B cell (primary cell): ENCODE results near the gene IGLL5. TPM values are rescaled to one million over a fixed set of nuclear protein-coding genes. Genes with fewer than 3 reads are reported as not detected.

Experiments used
- ATAC-seq: fragments of 200-7000 bp; cut with Tn5 transposase; one replicate; pipeline ENCODE4 v1.10.0; 2021; ENCODE audit warnings: low read depth, mild to moderate bottlenecking, moderate number of reproducible peaks, moderate library complexity
- CTCF ChIA-PET: fragments of 350-600 bp; sonication (Branson Sonifier 250); formaldehyde crosslinking; loops from one replicate; lab custom pipeline; 2021; ENCODE audit warnings: antibody characterized with exemption, inconsistent platforms; lab: Charles Lee
- POLR2A ChIA-PET: fragments of 350-600 bp; sonication (Branson Sonifier 250); formaldehyde crosslinking; loops from one replicate; lab custom pipeline; 2021; ENCODE audit warnings: antibody characterized with exemption; lab: Charles Lee
- DNase-seq: peaks from one replicate; pipeline ENCODE4 v3.0.0; 2013
- H2AFZ ChIP-seq: 2 replicates; pipeline ENCODE4 v1.6.1; 2012; ENCODE audit warnings: mild to moderate bottlenecking, low read depth, low read length; ENCODE audit not compliant: insufficient read depth, poor library complexity, severe bottlenecking
- H3K27ac ChIP-seq, 2 donors: 1 replicate in 1 of 2; 2 replicates in 1 of 2; pipeline ENCODE4 v1.5.1; 2012 to 2013; ENCODE audit warnings: low read length in 2 of 2, mild to moderate bottlenecking in 2 of 2, moderate library complexity in 1 of 2
- H3K27me3 ChIP-seq, 4 experiments: fragments of 200-600 bp in 1 of 4; sonication (generic) in 1 of 4; replicated peaks in 1 of 4; 1 replicate in 2 of 4; 2 replicates in 2 of 4; pipeline versions ENCODE4 v1.6.1 to v1.7.0; 2013 to 2016; ENCODE audit warnings: low read length in 3 of 4, mild to moderate bottlenecking in 2 of 4, mixed read lengths in 1 of 4, moderate library complexity in 1 of 4; ENCODE audit not compliant: insufficient read depth in 4 of 4, control insufficient read depth in 3 of 4; ENCODE audit errors: control extremely low read depth in 1 of 4
- H3K36me3 ChIP-seq, 2 experiments: replicated peaks in 1 of 2; 1 replicate in 1 of 2; 2 replicates in 1 of 2; pipeline versions ENCODE4 v1.6.1 to v1.7.1; 2013; ENCODE audit warnings: low read length in 1 of 2; ENCODE audit not compliant: insufficient read depth in 2 of 2, control insufficient read depth in 1 of 2; ENCODE audit errors: control extremely low read depth in 1 of 2, extremely low read depth in 1 of 2
- H3K4me1 ChIP-seq, 2 donors: fragments of 200-600 bp in 1 of 2; sonication (generic) in 1 of 2; 1 replicate in 1 of 2; 2 replicates in 1 of 2; pipeline versions ENCODE4 v1.5.1 to v1.6.1; 2013 to 2017; ENCODE audit warnings: low read length in 2 of 2; ENCODE audit not compliant: control insufficient read depth in 2 of 2, insufficient read depth in 2 of 2
- H3K4me2 ChIP-seq: replicated peaks from 2 replicates; pipeline ENCODE3; 2012; ENCODE audit warnings: mild to moderate bottlenecking, low read depth, low read length; ENCODE audit not compliant: poor library complexity, severe bottlenecking
- H3K4me3 ChIP-seq, 5 experiments: fragments of 200-600 bp in 1 of 5; sonication (generic) in 1 of 5; 1 replicate in 3 of 5; 2 replicates in 2 of 5; pipeline versions ENCODE4 v1.5.1 to v1.7.0; 2011 to 2016; ENCODE audit warnings: low read length in 4 of 5, mild to moderate bottlenecking in 4 of 5, low read depth in 2 of 5, control low read depth in 1 of 5, moderate library complexity in 1 of 5; ENCODE audit not compliant: insufficient read depth in 1 of 5; ENCODE audit errors: control extremely low read depth in 1 of 5, extremely low read depth in 1 of 5
- H3K79me2 ChIP-seq: fragments of 200-600 bp; sonication (generic); one replicate; pipeline ENCODE4 v1.6.0; 2016; ENCODE audit warnings: low read length; ENCODE audit not compliant: control insufficient read depth, insufficient read depth
- H3K9ac ChIP-seq: fragments of 200-600 bp; sonication (generic); 2 replicates; pipeline ENCODE4 v1.6.1; 2017; ENCODE audit warnings: mild to moderate bottlenecking, low read length, moderate library complexity
- H3K9me3 ChIP-seq, 3 donors: one replicate each; pipeline versions ENCODE4 v1.6.1 to v1.7.1; 2013; ENCODE audit warnings: low read length in 2 of 3; ENCODE audit not compliant: control insufficient read depth in 2 of 3, insufficient read depth in 1 of 3; ENCODE audit errors: control extremely low read depth in 1 of 3
- H4K20me1 ChIP-seq: 2 replicates; pipeline ENCODE4 v1.6.0; 2012; ENCODE audit warnings: mild to moderate bottlenecking, low read length; ENCODE audit not compliant: insufficient read depth, control insufficient read depth, poor library complexity, severe bottlenecking
- H3K27ac Mint-ChIP-seq: one replicate; pipeline ENCODE4 v1.8.0; 2021; ENCODE audit warnings: mixed read lengths
- H3K27me3 Mint-ChIP-seq: one replicate; pipeline ENCODE4 v1.8.0; 2021; ENCODE audit warnings: mixed read lengths
- H3K4me1 Mint-ChIP-seq: one replicate; pipeline ENCODE4 v1.8.0; 2021; ENCODE audit warnings: mixed read lengths
- H3K4me3 Mint-ChIP-seq: one replicate; pipeline ENCODE4 v1.8.0; 2021; ENCODE audit warnings: mixed read lengths
- H3K9me3 Mint-ChIP-seq: one replicate; pipeline ENCODE4 v1.8.0; 2022; ENCODE audit warnings: mixed read lengths; ENCODE audit not compliant: insufficient read depth
- CTCF ChIP-seq: fragments of 200-600 bp; IDR thresholded peaks from one replicate; pipeline ENCODE4 v1.8.0; 2022; ENCODE audit warnings: antibody characterized with exemption, mild to moderate bottlenecking
- EZH2 ChIP-seq: IDR thresholded peaks from 2 replicates; pipeline ENCODE4 v1.6.1; 2012; ENCODE audit warnings: borderline replicate concordance, low read depth, mild to moderate bottlenecking, moderate library complexity, low read length; ENCODE audit not compliant: insufficient read depth, poor library complexity, severe bottlenecking
- WGBS: methylation state at CpG from one replicate; pipeline ENCODE4 v1.1.5; 2013; ENCODE audit warnings: missing lambda C conversion rate; ENCODE audit not compliant: insufficient coverage; 5-methylcytosine and 5-hydroxymethylcytosine counted together
- intact Hi-C: fragments of 100-400 bp; cut with micrococcal nuclease; formaldehyde crosslinking; loops from one replicate; pipeline ENCODE4 v1.10.0; 2022
- polyA plus RNA-seq: library from polyadenylated mRNA; depleted of rRNA; stranded (reverse); fragments of >200 nt; gene quantifications from 2 replicates; pipeline ENCODE4 v1.2.3, GENCODE V29; 2012
- total RNA-seq, 2 donors: library from RNA; stranded (reverse); fragments of 120-200 nt in 1 of 2; gene quantifications; 1 replicate in 1 of 2; 2 replicates in 1 of 2; pipeline versions ENCODE4 v1.2.3 to v1.2.4, GENCODE V29; 2013 to 2022

IGLL5 gene
- total and polyA plus RNA-seq, 2 donors (not counting 1 experiment from before 2014, with no cell fraction given): 39.8 to 365 TPM

- TF ChIP-seq CTCF (no peak), EZH2 (no peak)
- WGBS: 86% methylated on average over 9 of the region's 9 CpGs
- peak overlapping the region; percentile 94 to 99 for H3K27ac ChIP-seq
- H3K79me2 ChIP-seq: peaks cover 81% of the 10 kb centered on the region
- ChIA-PET POLR2A (interaction anchor here (0.6 to 3.5 kb wide), 8 partner anchors 14 to 1266 kb away, joined by 3 to 23 read pairs (median 3); no protein-coding TSS in a partner anchor), CTCF (interaction anchor here (0.8 to 10.9 kb wide), 8 partner anchors 12 to 121 kb away, joined by 3 to 181 read pairs (median 6); no protein-coding TSS in a partner anchor)
- H3K4me2 ChIP-seq: peak overlapping the region; percentile 80
- H3K36me3 ChIP-seq: no peaks in the 10 kb centered on the region
- no peak overlapping the region for H2AFZ ChIP-seq
- Mint-ChIP-seq H3K9me3 (no peaks in the 10 kb centered on the region), H3K4me3 (peak overlapping the region; percentile 66), H3K4me1 (peaks cover 100% of the 10 kb centered on the region), H3K27ac (peak overlapping the region; percentile 95), H3K27me3 (no peaks in the 10 kb centered on the region)
- ATAC-seq: no peak
- H3K4me1 ChIP-seq: peaks cover 97 to 100% of the 10 kb centered on the region in 2 donors
- peak overlapping the region in 1 of 5 experiments; percentile 38 for H3K4me3 ChIP-seq
- H3K9ac ChIP-seq: peak overlapping the region; percentile 27
- H3K27me3 ChIP-seq: no peaks in the 10 kb centered on the region
- no peak for DNase-seq
- H3K9me3 ChIP-seq: no peaks in the 10 kb centered on the region
- intact Hi-C loops: loop anchor here (10.0 kb wide), 1 partner anchor 896 kb away; no protein-coding TSS in a partner anchor
- H4K20me1 ChIP-seq: no peaks in the 10 kb centered on the region
These were observed 43.2 kb downstream of the IGLL5 start for GRCh38 chr22:22930571-22931556.
